GM12878 (cell line): ENCODE measurements around the gene KANSL3. TPM values are rescaled to one million over a fixed set of nuclear protein-coding genes. Genes with fewer than 3 reads are reported as not detected.

Source experiments
- ATAC-seq: fragments of 200-7000 bp; cut with Tn5 transposase; 3 replicates; pipeline ENCODE4 v1.9.1; 2020; ENCODE audit warnings: mild to moderate bottlenecking, moderate library complexity
- BruUV-seq: library from RNA; stranded (reverse); fragments of 400-500 nt; replicated peaks from 2 replicates; lab custom pipeline; 2021; lab: Mats Ljungman, UMichigan
- CTCF ChIA-PET: fragments of 300-600 bp; sonication (Branson Sonifier 250); formaldehyde crosslinking; extraction: SDS; loops from one replicate; lab custom pipeline; 2021; ENCODE audit warnings: inconsistent platforms; lab: Yijun Ruan, JAX
- POLR2A ChIA-PET: fragments of 350-600 bp; formaldehyde crosslinking; extraction: SDS; loops from one replicate; lab custom pipeline; 2021; ENCODE audit warnings: inconsistent platforms; lab: Charles Lee
- RAD21 ChIA-PET: fragments of 300-600 bp; sonication (Branson Sonifier 250); formaldehyde crosslinking; loops from one replicate; lab custom pipeline; 2023; ENCODE audit warnings: antibody characterized with exemption; ENCODE audit not compliant: unreplicated experiment; lab: Charles Lee
- SMC1A ChIA-PET: fragments of 300-600 bp; sonication (Branson Sonifier 250); formaldehyde crosslinking; loops from one replicate; lab custom pipeline; 2023; ENCODE audit not compliant: unreplicated experiment, uncharacterized antibody; lab: Charles Lee
- DNase-seq: peaks from one replicate; pipeline ENCODE4 v3.0.0-alpha.2; 2011; ENCODE audit warnings: low read depth, low spot score
- FAIRE-seq: peaks from 3 replicates; lab custom pipeline; 2011; peaks lifted over from hg19 to GRCh38; lab: Jason Lieb, UNC
- H2AFZ ChIP-seq: 2 replicates; pipeline ENCODE4 v1.6.0; 2011; ENCODE audit warnings: low read depth, low read length, control low read depth; ENCODE audit not compliant: control insufficient read depth
- H3K27ac ChIP-seq: 2 replicates; pipeline ENCODE4 v1.5.1; 2011; ENCODE audit warnings: control low read depth; ENCODE audit not compliant: control insufficient read depth, insufficient read depth
- H3K27me3 ChIP-seq, 2 experiments: replicated peaks in 1 of 2; 2 replicates each; pipeline versions ENCODE4 v1.6.0 to v1.6.1; 2011; ENCODE audit warnings: low read length in 1 of 2; ENCODE audit not compliant: control insufficient read depth in 2 of 2, insufficient read depth in 2 of 2
- H3K36me3 ChIP-seq, 2 experiments: 2 replicates each; pipeline ENCODE4 v1.5.1; 2011; ENCODE audit warnings: low read length in 1 of 2; ENCODE audit not compliant: control insufficient read depth in 2 of 2, insufficient read depth in 2 of 2
- H3K4me1 ChIP-seq: 2 replicates; pipeline ENCODE4 v1.6.1; 2011; ENCODE audit warnings: mild to moderate bottlenecking, low read length, moderate library complexity, mixed read lengths; ENCODE audit not compliant: control insufficient read depth, insufficient read depth
- H3K4me2 ChIP-seq: 2 replicates; pipeline ENCODE4 v1.6.0; 2011; ENCODE audit warnings: control low read depth; ENCODE audit not compliant: control insufficient read depth, insufficient read depth
- H3K4me3 ChIP-seq: fragments of 200-600 bp; sonication (generic); 2 replicates; pipeline ENCODE4 v1.5.1; 2016
- H3K79me2 ChIP-seq: 2 replicates; pipeline ENCODE4 v1.6.0; 2011; ENCODE audit warnings: low read length; ENCODE audit not compliant: control insufficient read depth, insufficient read depth
- H3K9ac ChIP-seq: 2 replicates; pipeline ENCODE4 v1.8.0; 2011; ENCODE audit warnings: low read length, control low read depth, mixed read lengths; ENCODE audit not compliant: control insufficient read depth, insufficient read depth
- H3K9me3 ChIP-seq: replicated peaks from 3 replicates; pipeline ENCODE4 v1.5.1; 2011; ENCODE audit warnings: mild to moderate bottlenecking, low read length; ENCODE audit not compliant: control insufficient read depth, insufficient read depth
- H4K20me1 ChIP-seq: 2 replicates; pipeline ENCODE4 v1.6.0; 2011; ENCODE audit not compliant: control insufficient read depth, insufficient read depth
- BMI1 ChIP-seq: fragments of 450-650 bp; IDR thresholded peaks from 2 replicates; pipeline ENCODE4 v1.6.1; 2016; ENCODE audit warnings: mild to moderate bottlenecking, moderate library complexity, borderline replicate concordance
- CBFB ChIP-seq: IDR thresholded peaks from 2 replicates; pipeline ENCODE4 v1.6.1; 2016; ENCODE audit warnings: antibody characterized with exemption, low read depth
- CHD1 ChIP-seq: IDR thresholded peaks from 2 replicates; pipeline ENCODE4 v1.6.1; 2012; ENCODE audit warnings: low read depth, low read length, improper control_type of control experiment
- EED ChIP-seq: sonication (generic); IDR thresholded peaks from 2 replicates; pipeline ENCODE4 v1.6.1; 2016; ENCODE audit warnings: antibody characterized with exemption, low read depth
- EP300 ChIP-seq, 2 experiments: fragments of 150-350 bp in 1 of 2; IDR thresholded peaks; 2 replicates each; pipeline ENCODE4 v1.6.1; 2011 to 2012; ENCODE audit warnings: low read depth in 2 of 2, low read length in 2 of 2, borderline replicate concordance in 1 of 2, improper control_type of control experiment in 1 of 2, inconsistent platforms in 1 of 2; ENCODE audit not compliant: control insufficient read depth in 1 of 2
- ESRRA ChIP-seq: IDR thresholded peaks from 2 replicates; pipeline ENCODE4 v1.6.1; 2012; ENCODE audit warnings: mild to moderate bottlenecking, low read length, improper control_type of control experiment
- KLF5 ChIP-seq: fragments of 450-650 bp; IDR thresholded peaks from 2 replicates; pipeline ENCODE4 v1.6.1; 2014; ENCODE audit warnings: mild to moderate bottlenecking; ENCODE audit not compliant: partially characterized antibody
- TBL1XR1 ChIP-seq: IDR thresholded peaks from 2 replicates; pipeline ENCODE4 v1.6.1; 2012; ENCODE audit warnings: low read depth, low read length, improper control_type of control experiment
- WGBS: methylation state at CpG from one replicate; pipeline ENCODE4 v1.1.6; 2016; ENCODE audit warnings: low lambda C conversion rate; ENCODE audit not compliant: insufficient replicate concordance, insufficient coverage; ENCODE audit errors: missing lambda C conversion rate; 5-methylcytosine and 5-hydroxymethylcytosine counted together
- in situ Hi-C: fragments of 300-500 bp; cut with MboI; formaldehyde crosslinking; loops from 9 replicates; pipeline ENCODE4 v1.14.3; 2018; ENCODE audit warnings: mixed read lengths
- intact Hi-C: fragments of 100-400 bp; cut with micrococcal nuclease; formaldehyde crosslinking; loops from one replicate; pipeline ENCODE4 v1.14.2; 2022; ENCODE audit not compliant: unreplicated experiment
- polyA plus RNA-seq, 11 experiments: library from polyadenylated mRNA; depleted of rRNA in 4 of 11; unstranded in 6 of 11; stranded (reverse) in 5 of 11; fragments of >200 nt; fragmentation: Nextera tagmentation in 4 of 11; fragmentation: Illumina TruSeq in 1 of 11; extraction: Ambion mirVana in 4 of 11; extraction: Trizol in 1 of 11; gene quantifications; 1 replicate in 1 of 11; 2 replicates in 10 of 11; pipeline versions ENCODE4 v1.2.1 to v1.2.3, GENCODE V29; 2011 to 2016; ENCODE audit warnings: inconsistent platforms in 2 of 11, missing spikeins in 2 of 11, low read depth in 1 of 11
- total RNA-seq, 4 experiments: library from RNA; depleted of rRNA in 3 of 4; stranded (reverse); fragments of >200 nt in 3 of 4; fragmentation: Illumina TruSeq in 1 of 4; extraction: Trizol in 1 of 4; gene quantifications; 2 replicates each; pipeline versions ENCODE4 v1.2.1 to v1.2.3, GENCODE V29; 2013 to 2021
- TF ChIP-seq, protein P1 (sequence below): fragments of 450-650 bp; IDR thresholded peaks from 2 replicates; pipeline ENCODE4 v1.6.1; 2018; ENCODE audit warnings: mild to moderate bottlenecking, low read depth, moderate library complexity; ENCODE audit not compliant: partially characterized antibody

The KANSL3 gene
- total and polyA plus RNA-seq, 10 of the 15 experiments (the other 5 are each of a cell fraction or from before 2014, with no cell fraction given): 5.6 to 25.9 (median 16.7) TPM

DNA sequence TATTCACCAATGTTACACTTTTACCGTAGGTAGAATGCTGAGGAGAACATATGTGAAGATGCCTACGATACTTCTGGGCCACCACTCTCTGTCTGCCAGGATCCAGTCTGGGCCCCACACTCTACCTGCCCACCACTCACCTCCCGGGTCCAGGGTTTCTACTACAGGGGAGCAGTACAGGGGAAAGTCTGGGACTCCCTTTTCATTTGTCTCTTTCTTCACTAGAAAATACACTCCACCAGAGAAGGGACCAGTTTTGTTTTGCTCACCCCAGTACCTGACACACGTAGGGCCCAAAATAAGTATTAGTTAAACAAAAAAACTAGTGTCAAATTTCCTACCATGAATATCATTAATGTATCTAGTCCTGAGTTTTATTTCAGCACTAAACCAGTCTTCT, 21.1 kb downstream of the KANSL3 start:
- ChIA-PET SMC1A (no interaction called here), CTCF (interaction anchor here (0.7 kb wide), 1 partner anchor 239 kb away, joined by 3 read pairs; no protein-coding TSS in a partner anchor), RAD21 (no interaction called here), POLR2A (no interaction called here)
- no peak for DNase-seq
- no peak for FAIRE-seq
- BruUV-seq: no TSS peak
- intact Hi-C loops: no loop called here
- Histone ChIP-seq H3K4me3 (no peak overlapping the region), H3K9me3 (no peaks in the 10 kb centered on the region), H2AFZ (no peak overlapping the region), H3K27ac (no peak overlapping the region), H3K4me1 (no peaks in the 10 kb centered on the region), H4K20me1 (no peaks in the 10 kb centered on the region), H3K79me2 (no peaks in the 10 kb centered on the region), H3K4me2 (no peak overlapping the region), H3K36me3 (peaks cover 11 to 20% of the 10 kb centered on the region in 2 experiments; a peak in 3 of 4 replicates), H3K27me3 (no peaks in the 10 kb centered on the region), H3K9ac (no peak overlapping the region)
- TF ChIP-seq, protein P1, sequence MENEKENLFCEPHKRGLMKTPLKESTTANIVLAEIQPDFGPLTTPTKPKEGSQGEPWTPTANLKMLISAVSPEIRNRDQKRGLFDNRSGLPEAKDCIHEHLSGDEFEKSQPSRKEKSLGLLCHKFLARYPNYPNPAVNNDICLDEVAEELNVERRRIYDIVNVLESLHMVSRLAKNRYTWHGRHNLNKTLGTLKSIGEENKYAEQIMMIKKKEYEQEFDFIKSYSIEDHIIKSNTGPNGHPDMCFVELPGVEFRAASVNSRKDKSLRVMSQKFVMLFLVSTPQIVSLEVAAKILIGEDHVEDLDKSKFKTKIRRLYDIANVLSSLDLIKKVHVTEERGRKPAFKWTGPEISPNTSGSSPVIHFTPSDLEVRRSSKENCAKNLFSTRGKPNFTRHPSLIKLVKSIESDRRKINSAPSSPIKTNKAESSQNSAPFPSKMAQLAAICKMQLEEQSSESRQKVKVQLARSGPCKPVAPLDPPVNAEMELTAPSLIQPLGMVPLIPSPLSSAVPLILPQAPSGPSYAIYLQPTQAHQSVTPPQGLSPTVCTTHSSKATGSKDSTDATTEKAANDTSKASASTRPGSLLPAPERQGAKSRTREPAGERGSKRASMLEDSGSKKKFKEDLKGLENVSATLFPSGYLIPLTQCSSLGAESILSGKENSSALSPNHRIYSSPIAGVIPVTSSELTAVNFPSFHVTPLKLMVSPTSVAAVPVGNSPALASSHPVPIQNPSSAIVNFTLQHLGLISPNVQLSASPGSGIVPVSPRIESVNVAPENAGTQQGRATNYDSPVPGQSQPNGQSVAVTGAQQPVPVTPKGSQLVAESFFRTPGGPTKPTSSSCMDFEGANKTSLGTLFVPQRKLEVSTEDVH: no peak
- TF ChIP-seq TBL1XR1: no peak
- TF ChIP-seq ESRRA: no peak
- TF ChIP-seq EP300 (IDR thresholded peaks at IDR 0.05; ENCODE audit: borderline replicate concordance in 1 of 2, control insufficient read depth in 1 of 2, low read depth in 2 of 2, low read length in 2 of 2): no peak
- TF ChIP-seq KLF5: no peak
- no peak for TF ChIP-seq EED
- no peak for TF ChIP-seq CBFB
- no peak for TF ChIP-seq CHD1
- no peak for TF ChIP-seq BMI1
- in situ Hi-C loops: no loop called here
- ATAC-seq: no peak
- WGBS: 97% methylated on average over 4 of the region's 4 CpGs
